Pancreas (tissue), 10 donors: ENCODE results near the gene SUCLG2. TPM values are rescaled to one million over a fixed set of nuclear protein-coding genes. Genes with fewer than 3 reads are reported as not detected.

Experiments used
- ATAC-seq, 4 donors: fragments of 200-7000 bp; cut with Tn5 transposase; one replicate each; pipeline versions ENCODE4 v1.8.0 to v1.9.1; 2020; ENCODE audit warnings: mild to moderate bottlenecking in 4 of 4, moderate library complexity in 4 of 4
- DNase-seq, 6 donors: peaks; one replicate each; pipeline ENCODE4 v3.0.0-alpha.2; 2020
- FAIRE-seq: peaks from 2 replicates; lab custom pipeline; 2012; peaks lifted over from hg19 to GRCh38; lab: Jason Lieb, UNC
- H3K27ac ChIP-seq, 4 donors: fragments of 200-600 bp; sonication (generic); 1 replicate in 3 of 4; 2 replicates in 1 of 4; pipeline versions ENCODE4 v1.5.0 to v1.8.0; 2020
- H3K27me3 ChIP-seq, 4 donors: fragments of 200-600 bp; one replicate each; pipeline ENCODE4 v1.8.0; 2021
- H3K36me3 ChIP-seq, 3 donors: fragments of 200-600 bp; sonication (generic) in 1 of 3; one replicate each; pipeline versions ENCODE4 v1.5.0 to v1.8.0; 2020 to 2021
- H3K4me1 ChIP-seq, 3 donors: fragments of 200-600 bp; one replicate each; pipeline ENCODE4 v1.8.0; 2021
- H3K4me3 ChIP-seq, 4 donors: fragments of 200-600 bp; sonication (generic) in 2 of 4; one replicate each; pipeline versions ENCODE4 v1.5.0 to v1.8.0; 2020 to 2021
- H3K9me3 ChIP-seq, 4 donors: fragments of 200-600 bp; one replicate each; pipeline ENCODE4 v1.8.0; 2021
- WGBS, 2 donors: extraction: QIAGEN DNeasy Blood & Tissue Kit; methylation state at CpG; one replicate each; pipeline ENCODE4 v1.1.7; 2013; 5-methylcytosine and 5-hydroxymethylcytosine counted together
- intact Hi-C, 3 donors: fragments of 100-400 bp; cut with DNase I; formaldehyde crosslinking; loops; one replicate each; pipeline versions ENCODE4 v1.11.1 to v1.14.2; 2022
- polyA plus RNA-seq, 2 donors: library from polyadenylated mRNA; stranded (reverse); fragments of 200-250 nt; gene quantifications; one replicate each; pipeline ENCODE4 v1.2.3, GENCODE V29; 2013
- total RNA-seq, 6 donors: library from RNA; stranded (reverse); fragmentation: NEBNext Ultra II Directional in 4 of 6; extraction: Animal tissue kit (Norgen Biotek cat#: 25700) in 4 of 6; gene quantifications; one replicate each; pipeline versions ENCODE4 v1.2.1 to v1.2.4, GENCODE V29; 2021 to 2023
- TF ChIP-seq, protein P1 (sequence below), 4 donors: fragments of 200-600 bp; sonication (generic) in 3 of 4; IDR thresholded peaks; one replicate each; pipeline versions ENCODE4 v1.5.0 to v1.8.0; 2021; ENCODE audit warnings: antibody characterized with exemption in 4 of 4
- donor health status: healthy with polysubstance abuse.
- donor health status: DM: no; HTN: no; CAD: no; lungs with moderate emphysema.
- donor health status: DM: no; HTN: no; CAD: no.
- donor health status: control.
- donor health status: control.
- donor health status: Bipolar disorder and iron deficiency.
- donor health status: DM: yes; HTN: yes; CAD: no.
- donor health status: DM: no; HTN: no; CAD: no.
- donor health status: DM: no; HTN: no; CAD: no.
- donor health status: DM: yes; HTN: yes; CAD: no.

The SUCLG2 gene
- total and polyA plus RNA-seq, 8 donors: 16.4 to 34.4 (median 28.9) TPM

DNA sequence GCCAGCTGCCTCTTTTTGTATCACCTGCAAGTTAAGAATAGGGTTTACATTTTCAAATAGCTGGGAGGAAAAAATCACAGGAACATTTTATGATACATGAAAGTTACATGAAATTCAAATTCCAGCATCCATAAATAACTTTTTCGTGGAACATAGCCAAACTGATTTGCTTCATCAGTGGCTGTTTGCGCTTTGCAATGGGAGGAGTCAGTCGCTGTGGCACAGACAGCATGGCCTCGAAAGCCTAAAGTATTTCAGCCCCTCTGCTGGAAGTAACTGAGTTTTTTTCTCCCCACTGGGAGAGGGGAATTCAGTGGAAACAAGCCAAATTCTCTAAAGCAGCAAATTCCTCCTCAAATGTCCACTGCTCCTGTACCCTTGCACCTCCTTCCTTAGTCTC is 271.9 kb downstream of the SUCLG2 start:
- no peaks in the 10 kb centered on the region for H3K4me1 ChIP-seq
- 56 to 70% methylated on average over 4 of the region's 4 CpGs for WGBS, 2 donors
- H3K27me3 ChIP-seq: no peaks in the 10 kb centered on the region
- no peak overlapping the region for H3K4me3 ChIP-seq
- no peak for ATAC-seq
- no peaks in the 10 kb centered on the region for H3K36me3 ChIP-seq
- no peak for FAIRE-seq
- H3K9me3 ChIP-seq: no peaks in the 10 kb centered on the region
- TF ChIP-seq, protein P1, sequence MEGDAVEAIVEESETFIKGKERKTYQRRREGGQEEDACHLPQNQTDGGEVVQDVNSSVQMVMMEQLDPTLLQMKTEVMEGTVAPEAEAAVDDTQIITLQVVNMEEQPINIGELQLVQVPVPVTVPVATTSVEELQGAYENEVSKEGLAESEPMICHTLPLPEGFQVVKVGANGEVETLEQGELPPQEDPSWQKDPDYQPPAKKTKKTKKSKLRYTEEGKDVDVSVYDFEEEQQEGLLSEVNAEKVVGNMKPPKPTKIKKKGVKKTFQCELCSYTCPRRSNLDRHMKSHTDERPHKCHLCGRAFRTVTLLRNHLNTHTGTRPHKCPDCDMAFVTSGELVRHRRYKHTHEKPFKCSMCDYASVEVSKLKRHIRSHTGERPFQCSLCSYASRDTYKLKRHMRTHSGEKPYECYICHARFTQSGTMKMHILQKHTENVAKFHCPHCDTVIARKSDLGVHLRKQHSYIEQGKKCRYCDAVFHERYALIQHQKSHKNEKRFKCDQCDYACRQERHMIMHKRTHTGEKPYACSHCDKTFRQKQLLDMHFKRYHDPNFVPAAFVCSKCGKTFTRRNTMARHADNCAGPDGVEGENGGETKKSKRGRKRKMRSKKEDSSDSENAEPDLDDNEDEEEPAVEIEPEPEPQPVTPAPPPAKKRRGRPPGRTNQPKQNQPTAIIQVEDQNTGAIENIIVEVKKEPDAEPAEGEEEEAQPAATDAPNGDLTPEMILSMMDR (IDR thresholded peaks at IDR 0.05): no peak
- no peak for DNase-seq
- H3K27ac ChIP-seq: no peak overlapping the region
- intact Hi-C loops: loop anchor here in 1 of 3 donors (10.0 kb wide), 1 partner anchor 1492 kb away; no protein-coding TSS in a partner anchor

GRCh38 chr3:67381667-67382272 is 272.6 kb downstream of the SUCLG2 start:
- H3K4me3 ChIP-seq: no peak overlapping the region
- H3K4me1 ChIP-seq: no peaks in the 10 kb centered on the region
- ATAC-seq (peak in 2 of 4 donors; percentile 40 to 51), DNase-seq (no peak), FAIRE-seq (no peak)
- TF ChIP-seq, protein P1 (IDR thresholded peaks at IDR 0.05): peak; percentile 26 to 62 (median 42)
- H3K27ac ChIP-seq: no peak overlapping the region
- WGBS, 2 donors: 35 to 48% methylated on average over 4 of the region's 4 CpGs
- intact Hi-C loops: loop anchor here in 1 of 3 donors (10.0 kb wide), 1 partner anchor 1493 kb away; no protein-coding TSS in a partner anchor
- no peaks in the 10 kb centered on the region for H3K36me3 ChIP-seq
- H3K27me3 ChIP-seq: no peaks in the 10 kb centered on the region
- H3K9me3 ChIP-seq: no peaks in the 10 kb centered on the region

- Histone ChIP-seq H3K27me3 (no peaks in the 10 kb centered on the region), H3K36me3 (peaks cover 0 to 6% (median 0%) of the 10 kb centered on the region in 3 donors), H3K4me3 (no peak overlapping the region), H3K4me1 (no peaks in the 10 kb centered on the region), H3K27ac (no peak overlapping the region), H3K9me3 (no peaks in the 10 kb centered on the region)
- intact Hi-C loops: loop anchor here in 1 of 3 donors (10.0 kb wide), 1 partner anchor 1495 kb away; no protein-coding TSS in a partner anchor
- TF ChIP-seq, protein P1 (IDR thresholded peaks at IDR 0.05): no peak
- DNase-seq (no peak), ATAC-seq (no peak), FAIRE-seq (no peak)
- WGBS, 2 donors: 94 to 100% methylated on average over 2 of the region's 2 CpGs
Measured at GRCh38 chr3:67380118-67380517, 274.3 kb downstream of the SUCLG2 start.

- Histone ChIP-seq H3K36me3 (peaks cover 0 to 6% (median 0%) of the 10 kb centered on the region in 3 donors), H3K27me3 (no peaks in the 10 kb centered on the region), H3K4me1 (no peaks in the 10 kb centered on the region), H3K4me3 (no peak overlapping the region), H3K27ac (no peak overlapping the region), H3K9me3 (no peaks in the 10 kb centered on the region)
- no peak for FAIRE-seq
- 68 to 87% methylated on average over 3 of the region's 3 CpGs for WGBS, 2 donors
- TF ChIP-seq, protein P1 (IDR thresholded peaks at IDR 0.05): no peak
- no peak for ATAC-seq
- intact Hi-C loops: no loop called here
- no peak for DNase-seq
Measured at GRCh38 chr3:67377299-67377698, 277.1 kb downstream of the SUCLG2 start.

- FAIRE-seq (no peak), ATAC-seq (no peak), DNase-seq (no peak)
- intact Hi-C loops: no loop called here
- TF ChIP-seq, protein P1 (IDR thresholded peaks at IDR 0.05): no peak
- H3K27ac ChIP-seq: no peak overlapping the region
- H3K4me1 ChIP-seq: no peaks in the 10 kb centered on the region
- H3K9me3 ChIP-seq: no peaks in the 10 kb centered on the region
- peaks cover 0 to 6% (median 0%) of the 10 kb centered on the region in 3 donors for H3K36me3 ChIP-seq
- no peak overlapping the region for H3K4me3 ChIP-seq
- no peaks in the 10 kb centered on the region for H3K27me3 ChIP-seq
- WGBS, 2 donors: 98 to 100% methylated on average over 1 of the region's 1 CpG
Measured at GRCh38 chr3:67376416-67376815, 278.0 kb downstream of the SUCLG2 start.
